ENCODE measurements around the gene AP2A1.

AP2A1 gene

GRCh38 chr19:49767967-49768581 is 1.3 kb downstream of the AP2A1 start:
- TF ChIP-seq MAX (IDR thresholded peaks at IDR 0.05) (no peak), TAF1 (IDR thresholded peaks at IDR 0.05; ENCODE audit: low read depth) (no peak), CREB1 (IDR thresholded peaks at IDR 0.05; ENCODE audit: low read depth) (no peak), CEBPB (IDR thresholded peaks at IDR 0.05) (no peak), USF1 (IDR thresholded peaks at IDR 0.05) (no peak), RAD21 (IDR thresholded peaks at IDR 0.05; ENCODE audit: low read depth) (no peak), ZBTB7A (IDR thresholded peaks at IDR 0.05; ENCODE audit: low read depth) (no peak), EP300 (IDR thresholded peaks at IDR 0.05; ENCODE audit: borderline replicate concordance) (no peak), FOXM1 (IDR thresholded peaks at IDR 0.05; ENCODE audit: borderline replicate concordance, low read depth) (no peak), TCF12 (IDR thresholded peaks at IDR 0.05; ENCODE audit: low read depth) (no peak), YY1 (IDR thresholded peaks at IDR 0.05; ENCODE audit: low read depth) (no peak), REST (IDR thresholded peaks at IDR 0.05; ENCODE audit: low read depth) (no peak)

- no peak for TF ChIP-seq EP300 (IDR thresholded peaks at IDR 0.05; ENCODE audit: borderline replicate concordance)
- TF ChIP-seq ZBTB7A (IDR thresholded peaks at IDR 0.05; ENCODE audit: low read depth), result no peak
- no peak for TF ChIP-seq FOXM1 (IDR thresholded peaks at IDR 0.05; ENCODE audit: borderline replicate concordance, low read depth)
- TF ChIP-seq EGR1 (IDR thresholded peaks at IDR 0.05), result no peak
- no peak for TF ChIP-seq CREB1 (IDR thresholded peaks at IDR 0.05; ENCODE audit: low read depth)
- no peak for TF ChIP-seq REST (IDR thresholded peaks at IDR 0.05; ENCODE audit: low read depth)
- TF ChIP-seq MAX (IDR thresholded peaks at IDR 0.05), result no peak
- TF ChIP-seq YY1 (IDR thresholded peaks at IDR 0.05; ENCODE audit: low read depth), result no peak
- TF ChIP-seq NFIC (IDR thresholded peaks at IDR 0.05), result no peak
- no peak for TF ChIP-seq TCF12 (IDR thresholded peaks at IDR 0.05; ENCODE audit: low read depth)
- TF ChIP-seq CEBPB (IDR thresholded peaks at IDR 0.05), result no peak
- TF ChIP-seq USF1 (IDR thresholded peaks at IDR 0.05), result no peak
- TF ChIP-seq RAD21 (IDR thresholded peaks at IDR 0.05; ENCODE audit: low read depth), result no peak
- no peak for TF ChIP-seq TEAD4 (IDR thresholded peaks at IDR 0.05)
- TF ChIP-seq TAF1 (IDR thresholded peaks at IDR 0.05; ENCODE audit: low read depth), result no peak
These were observed 3.7 kb downstream of the AP2A1 start for GRCh38 chr19:49770529-49770928.

- TF ChIP-seq FOXM1 (IDR thresholded peaks at IDR 0.05; ENCODE audit: borderline replicate concordance, low read depth) (no peak), REST (IDR thresholded peaks at IDR 0.05; ENCODE audit: low read depth) (no peak), YY1 (IDR thresholded peaks at IDR 0.05; ENCODE audit: low read depth) (no peak)
These were observed 4.9 kb downstream of the AP2A1 start for GRCh38 chr19:49771674-49772139.

- TF ChIP-seq USF1 (IDR thresholded peaks at IDR 0.05) (no peak), NFIC (IDR thresholded peaks at IDR 0.05) (no peak), CREB1 (IDR thresholded peaks at IDR 0.05; ENCODE audit: low read depth) (no peak), TAF1 (IDR thresholded peaks at IDR 0.05; ENCODE audit: low read depth) (no peak)
These were observed 6.1 kb downstream of the AP2A1 start for GRCh38 chr19:49772850-49773432.

Data from Ishikawa (cell line).